ENCODE data around the gene CST4. TPM values are rescaled to one million over a fixed set of nuclear protein-coding genes. Genes with fewer than 3 reads are reported as not detected.
"Not testable (repeated sequence)": the region's sequence is repeated elsewhere in the genome, so short reads cannot be mapped to it uniquely, and the experiment has no call there.

The CST4 gene
- total RNA-seq, 6 donors from 2014 or later = not detected

GRCh38 chr20:23638309-23638708 is 50.5 kb downstream of the CST4 start:
- no peaks in the 10 kb centered on the region for H3K9me3 ChIP-seq
- ATAC-seq (ENCODE audit: low FRiP score in 2 of 2) (no peak), DNase-seq (no peak)
- peak overlapping the region in 2 of 4 donors; percentile 94 to 97 for H3K27ac ChIP-seq
- H3K36me3 ChIP-seq = peaks cover 0 to 18% (median 13%) of the 10 kb centered on the region in 4 donors
- peak overlapping the region in 1 of 4 donors; percentile 80 for H3K4me3 ChIP-seq
- H3K27me3 ChIP-seq = no peaks in the 10 kb centered on the region
- H3K4me1 ChIP-seq = peaks cover 24 to 38% (median 28%) of the 10 kb centered on the region in 4 donors
- TF ChIP-seq POLR2AphosphoS5 (IDR thresholded peaks at IDR 0.05) (no peak), POLR2A (IDR thresholded peaks at IDR 0.05) (no peak), CTCF (IDR thresholded peaks at IDR 0.05) (no peak)
- WGBS, 2 donors = 74 to 84% methylated on average over 6 to 9 of the region's 9 CpGs

DNA sequence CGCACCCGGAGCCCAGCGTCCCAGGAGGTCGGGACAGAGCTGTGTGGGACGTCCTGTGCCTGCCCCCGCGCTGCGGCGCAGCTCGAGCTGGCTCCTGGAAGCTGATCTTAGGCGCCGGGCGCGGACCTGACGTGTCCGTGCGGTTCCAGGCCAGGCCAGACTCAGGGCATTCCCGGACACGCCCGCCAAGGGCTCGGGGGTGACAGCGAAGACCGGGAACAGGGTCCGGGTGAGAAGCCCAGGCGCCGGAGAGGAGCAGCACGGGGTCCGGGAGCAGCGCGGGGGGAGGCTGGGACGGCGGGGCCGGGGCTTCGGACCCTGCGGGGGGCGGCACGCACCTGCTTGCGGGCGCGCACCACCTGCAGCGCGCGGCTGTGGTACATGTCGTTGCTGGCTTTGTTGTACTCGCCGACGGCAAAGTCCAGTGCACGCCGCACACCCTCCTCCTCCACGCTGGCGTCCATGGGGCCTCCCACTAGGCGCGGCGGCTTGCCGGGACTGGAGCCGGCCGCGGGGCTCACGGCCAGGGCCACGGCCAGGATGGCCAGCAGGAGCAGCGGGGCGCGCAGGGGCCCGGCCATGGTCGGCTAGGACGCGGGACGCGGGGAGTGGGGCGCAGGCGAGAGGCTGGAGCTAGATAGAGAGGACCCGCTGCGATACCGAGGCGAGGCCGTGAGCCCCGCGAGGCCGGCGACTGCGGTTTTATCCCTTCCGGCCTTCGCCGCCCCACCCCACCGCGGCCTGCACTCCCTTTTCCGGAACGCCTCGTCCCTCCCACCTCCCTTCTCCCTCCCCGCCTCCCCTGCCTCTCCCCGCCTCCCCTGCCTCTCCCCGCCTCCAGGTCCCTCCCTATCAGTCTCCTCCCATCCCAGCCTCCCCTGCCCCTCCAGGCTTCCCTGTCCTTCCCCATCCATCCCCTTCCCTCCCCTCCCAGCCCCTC is 51.3 kb downstream of the CST4 start, which contains the start of gene CST3:
Gene CST3 (minus strand): TSS at position 674 of the 940 bp plus-strand sequence. CDS start 93 bp downstream, at position 581.
- WGBS, 2 donors = 1 to 6% methylated on average over 42 to 44 of the region's 92 CpGs
- H3K27me3 ChIP-seq = no peaks in the 10 kb centered on the region
- peaks cover 24 to 33% (median 27%) of the 10 kb centered on the region in 4 donors for H3K4me1 ChIP-seq
- peak within 1 kb of the TSS; percentile 77 to 95 (median 80) for H3K4me3 ChIP-seq
- H3K36me3 ChIP-seq = peaks cover 0 to 26% (median 20%) of the 10 kb centered on the region in 4 donors
- ATAC-seq (ENCODE audit: low FRiP score in 2 of 2) (peak; percentile 88 to 95), DNase-seq (peak; percentile 90 to 96)
- peak within 1 kb of the TSS; percentile 94 to 99 (median 98) for H3K27ac ChIP-seq
- peak in 1 of 4 donors; percentile 23 for TF ChIP-seq EP300 (IDR thresholded peaks at IDR 0.05)
- peak in 2 of 6 experiments; percentile 12 to 26 for TF ChIP-seq CTCF (IDR thresholded peaks at IDR 0.05)
- peak; percentile 88 to 93 (median 90) for TF ChIP-seq POLR2A (IDR thresholded peaks at IDR 0.05)
- TF ChIP-seq POLR2AphosphoS5 (IDR thresholded peaks at IDR 0.05) = peak; percentile 75 to 90
- H3K9me3 ChIP-seq = no peaks in the 10 kb centered on the region

GRCh38 chr20:23636908-23637281 is 51.9 kb downstream of the CST4 start:
- peaks cover 0 to 31% (median 24%) of the 10 kb centered on the region in 4 donors for H3K36me3 ChIP-seq
- H3K4me1 ChIP-seq = peaks cover 22 to 27% (median 25%) of the 10 kb centered on the region in 4 donors
- H3K27ac ChIP-seq = peak overlapping the region; percentile 94 to 99 (median 98)
- no peaks in the 10 kb centered on the region for H3K27me3 ChIP-seq
- no peak for ATAC-seq (ENCODE audit: low FRiP score in 2 of 2)
- no peak for DNase-seq
- WGBS, 2 donors = 29 to 30% methylated on average over 4 of the region's 4 CpGs
- TF ChIP-seq CTCF (IDR thresholded peaks at IDR 0.05) (no peak), EP300 (IDR thresholded peaks at IDR 0.05) (peak in 1 of 4 donors; percentile 7)
- peak overlapping the region; percentile 77 to 95 (median 80) for H3K4me3 ChIP-seq
- no peaks in the 10 kb centered on the region for H3K9me3 ChIP-seq

- WGBS, 2 donors = 77 to 84% methylated on average over 7 to 19 of the region's 19 CpGs
- Histone ChIP-seq H3K27ac (peak overlapping the region in 3 of 4 donors; percentile 94 to 99 (median 97)), H3K36me3 (peaks cover 0 to 33% (median 25%) of the 10 kb centered on the region in 4 donors), H3K4me3 (peak overlapping the region in 3 of 4 donors; percentile 77 to 95 (median 80)), H3K27me3 (no peaks in the 10 kb centered on the region), H3K9me3 (no peaks in the 10 kb centered on the region), H3K4me1 (peaks cover 20 to 25% (median 23%) of the 10 kb centered on the region in 4 donors)
- DNase-seq (no peak), ATAC-seq (ENCODE audit: low FRiP score in 2 of 2) (no peak)
- no peak for TF ChIP-seq EP300 (IDR thresholded peaks at IDR 0.05)
- no peak for TF ChIP-seq POLR2AphosphoS5 (IDR thresholded peaks at IDR 0.05)
- TF ChIP-seq POLR2A (IDR thresholded peaks at IDR 0.05) = no peak
- no peak for TF ChIP-seq CTCF (IDR thresholded peaks at IDR 0.05)
Observed at GRCh38 chr20:23636182-23636907, 52.5 kb downstream of the CST4 start.

- Histone ChIP-seq H3K36me3 (peaks cover 0 to 33% (median 25%) of the 10 kb centered on the region in 4 donors), H3K4me1 (peaks cover 20 to 25% (median 23%) of the 10 kb centered on the region in 4 donors), H3K4me3 (peak overlapping the region in 1 of 4 donors; percentile 80), H3K27ac (peak overlapping the region in 1 of 4 donors; percentile 94)
- not testable (repeated sequence) for H3K27me3 ChIP-seq; ATAC-seq (ENCODE audit: low FRiP score in 2 of 2); H3K9me3 ChIP-seq; DNase-seq
- WGBS, 2 donors = 63 to 92% methylated on average over 2 of the region's 2 CpGs
Observed at GRCh38 chr20:23635768-23636090, 53.1 kb downstream of the CST4 start.

Data from upper lobe of left lung (tissue), 6 donors.